ENCODE measurements around the gene DIAPH2. TPM values are rescaled to one million over a fixed set of nuclear protein-coding genes. Genes with fewer than 3 reads are reported as not detected.

Gene DIAPH2
- total RNA-seq, 1 experiment from 2014 or later: 10.9 TPM

- TF ChIP-seq EZH2phosphoT487 (IDR thresholded peaks at IDR 0.05; ENCODE audit: borderline replicate concordance) (no peak), MAX (IDR thresholded peaks at IDR 0.05) (no peak), CEBPB (IDR thresholded peaks at IDR 0.05; ENCODE audit: low read depth) (no peak), YY1 (IDR thresholded peaks at IDR 0.05; ENCODE audit: extremely low read depth, insufficient replicate concordance, low read depth, low read length) (no peak), TCF7L2 (IDR thresholded peaks at IDR 0.05; ENCODE audit: borderline replicate concordance, extremely low read depth, insufficient read depth, insufficient read length) (no peak), POLR2AphosphoS5 (IDR thresholded peaks at IDR 0.05; ENCODE audit: low read depth, low read length) (no peak), EZH2 (IDR thresholded peaks at IDR 0.05) (no peak), SIN3A (IDR thresholded peaks at IDR 0.05; ENCODE audit: low read depth) (no peak), RAD21 (IDR thresholded peaks at IDR 0.05; ENCODE audit: low read depth) (no peak), FOSL1 (IDR thresholded peaks at IDR 0.05; ENCODE audit: low read depth) (no peak), CBX3 (IDR thresholded peaks at IDR 0.05; ENCODE audit: low read depth) (no peak), EGR1 (IDR thresholded peaks at IDR 0.05; ENCODE audit: low read depth) (no peak)
- Histone ChIP-seq H4K20me1 (ENCODE audit: insufficient read depth) (no peaks in the 10 kb centered on the region), H3K9me2 (ENCODE audit: insufficient read depth) (no peaks in the 10 kb centered on the region), H3K4me2 (ENCODE audit: low read length) (no peak overlapping the region), H3K4me3 (replicated peaks in 1 of 2; ENCODE audit: low read depth in 1 of 2, low read length in 2 of 2) (no peak overlapping the region), H3K79me2 (ENCODE audit: insufficient read depth, low read length) (no peaks in the 10 kb centered on the region), H3K36me3 (ENCODE audit: control insufficient read depth in 1 of 2, insufficient read depth in 2 of 2, low read length in 2 of 2) (no peaks in the 10 kb centered on the region), H3K27me3 (ENCODE audit: insufficient read depth, low read length) (no peaks in the 10 kb centered on the region), H3K27ac (ENCODE audit: low read depth, low read length) (no peak overlapping the region), H3K9ac (ENCODE audit: low read length) (no peak overlapping the region), H3K9me3 (ENCODE audit: control insufficient read depth in 1 of 2, insufficient read depth in 1 of 2, low read depth in 1 of 2, low read length in 2 of 2) (no peaks in the 10 kb centered on the region), H3K4me1 (ENCODE audit: control insufficient read depth in 1 of 2, insufficient read depth in 2 of 2, low read length in 2 of 2) (no peaks in the 10 kb centered on the region), H2AFZ (ENCODE audit: low read depth, low read length, poor library complexity, severe bottlenecking) (no peak overlapping the region)
- RAD21 ChIA-PET (ENCODE audit: low non-redundant PET in 1 of 2, low total read pairs in 2 of 2, uncharacterized antibody in 2 of 2, unreplicated experiment in 2 of 2): no interaction called here
- no peak for ATAC-seq
- POLR2A ChIA-PET: no interaction called here
- no TSS peak for BruUV-seq (replicated peaks)
- no peak for DNase-seq (ENCODE audit: low read depth, low spot score)
- CTCF ChIA-PET: no interaction called here
- intact Hi-C loops (cut with micrococcal nuclease): no loop called here
These were observed 648.3 kb downstream of the DIAPH2 start for GRCh38 chrX:97332963-97333362.

GRCh38 chrX:97334850-97335249, 650.2 kb downstream of the DIAPH2 start:
- Histone ChIP-seq H3K9ac (ENCODE audit: low read length) (no peak overlapping the region), H4K20me1 (ENCODE audit: insufficient read depth) (no peaks in the 10 kb centered on the region), H3K4me3 (replicated peaks in 1 of 2; ENCODE audit: low read depth in 1 of 2, low read length in 2 of 2) (no peak overlapping the region), H3K4me2 (ENCODE audit: low read length) (no peak overlapping the region), H3K9me2 (ENCODE audit: insufficient read depth) (no peaks in the 10 kb centered on the region), H3K9me3 (ENCODE audit: control insufficient read depth in 1 of 2, insufficient read depth in 1 of 2, low read depth in 1 of 2, low read length in 2 of 2) (no peaks in the 10 kb centered on the region), H3K27ac (ENCODE audit: low read depth, low read length) (no peak overlapping the region), H3K79me2 (ENCODE audit: insufficient read depth, low read length) (no peaks in the 10 kb centered on the region), H3K27me3 (ENCODE audit: insufficient read depth, low read length) (no peaks in the 10 kb centered on the region), H2AFZ (ENCODE audit: low read depth, low read length, poor library complexity, severe bottlenecking) (no peak overlapping the region), H3K4me1 (ENCODE audit: control insufficient read depth in 1 of 2, insufficient read depth in 2 of 2, low read length in 2 of 2) (no peaks in the 10 kb centered on the region), H3K36me3 (ENCODE audit: control insufficient read depth in 1 of 2, insufficient read depth in 2 of 2, low read length in 2 of 2) (no peaks in the 10 kb centered on the region)
- intact Hi-C loops (cut with micrococcal nuclease): no loop called here
- ATAC-seq: no peak
- ChIA-PET RAD21 (ENCODE audit: low non-redundant PET in 1 of 2, low total read pairs in 2 of 2, uncharacterized antibody in 2 of 2, unreplicated experiment in 2 of 2) (no interaction called here), CTCF (no interaction called here), POLR2A (no interaction called here)
- no TSS peak for BruUV-seq (replicated peaks)
- no peak for DNase-seq (ENCODE audit: low read depth, low spot score)
- TF ChIP-seq POLR2A (IDR thresholded peaks at IDR 0.05; ENCODE audit: borderline replicate concordance, extremely low read depth, insufficient read depth, insufficient read length) (no peak), CEBPB (IDR thresholded peaks at IDR 0.05; ENCODE audit: low read depth) (no peak), SP1 (IDR thresholded peaks at IDR 0.05; ENCODE audit: low read depth) (no peak), CTCF (IDR thresholded peaks at IDR 0.05 in 2 of 3, conservative IDR thresholded peaks at IDR 0.05 in 1 of 3; ENCODE audit: borderline replicate concordance in 1 of 3, insufficient read depth in 1 of 3, low read depth in 2 of 3, low read length in 2 of 3) (no peak), ZFX (IDR thresholded peaks at IDR 0.05) (no peak), ELF1 (IDR thresholded peaks at IDR 0.05; ENCODE audit: borderline replicate concordance, low read depth) (no peak), MAX (IDR thresholded peaks at IDR 0.05) (no peak), POLR2AphosphoS5 (IDR thresholded peaks at IDR 0.05; ENCODE audit: low read depth, low read length) (no peak), ATF3 (IDR thresholded peaks at IDR 0.05) (no peak)

Measured in HCT116 (cell line).